ENCODE measurements around the gene VPS37D.

Gene VPS37D

DNA sequence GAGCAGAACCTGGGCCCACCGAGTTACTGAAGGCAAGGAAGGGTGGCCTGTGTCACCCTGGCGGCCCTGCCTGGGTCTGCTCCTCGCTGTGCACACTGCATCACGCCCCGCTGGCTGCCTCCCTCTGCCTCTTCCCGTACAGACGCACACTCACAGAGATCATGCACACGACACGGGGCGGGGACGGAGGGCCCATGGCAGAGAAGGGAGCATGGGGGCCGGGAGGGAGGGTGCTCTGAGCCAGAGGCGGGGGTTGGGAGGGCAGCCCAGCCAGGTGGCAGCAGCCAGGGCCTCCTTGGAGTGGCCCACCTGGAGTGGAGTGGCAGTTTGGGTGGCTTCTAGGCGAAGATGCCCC, 32.4 kb downstream of the VPS37D start:
- Histone ChIP-seq H3K4me1 (ENCODE audit: low read depth, poor library complexity, severe bottlenecking) (no peaks in the 10 kb centered on the region), H3K4me2 (no peak overlapping the region), H3K4me3 (IDR thresholded peaks at IDR 0.05; ENCODE audit: insufficient read depth, low read depth, low read length) (no peak overlapping the region), H2AFZ (ENCODE audit: low read depth) (no peak overlapping the region), H3K9ac (no peak overlapping the region), H3K36me3 (ENCODE audit: insufficient read depth) (peaks cover 9% of the 10 kb centered on the region; the same call in 1 of the 2 replicates), H3K27me3 (ENCODE audit: insufficient read depth, low read depth) (no peaks in the 10 kb centered on the region), H3K79me2 (ENCODE audit: insufficient read depth, low read depth) (no peaks in the 10 kb centered on the region), H4K20me1 (ENCODE audit: insufficient read depth) (no peaks in the 10 kb centered on the region), H3K27ac (no peak overlapping the region)
- TF ChIP-seq, protein P1, sequence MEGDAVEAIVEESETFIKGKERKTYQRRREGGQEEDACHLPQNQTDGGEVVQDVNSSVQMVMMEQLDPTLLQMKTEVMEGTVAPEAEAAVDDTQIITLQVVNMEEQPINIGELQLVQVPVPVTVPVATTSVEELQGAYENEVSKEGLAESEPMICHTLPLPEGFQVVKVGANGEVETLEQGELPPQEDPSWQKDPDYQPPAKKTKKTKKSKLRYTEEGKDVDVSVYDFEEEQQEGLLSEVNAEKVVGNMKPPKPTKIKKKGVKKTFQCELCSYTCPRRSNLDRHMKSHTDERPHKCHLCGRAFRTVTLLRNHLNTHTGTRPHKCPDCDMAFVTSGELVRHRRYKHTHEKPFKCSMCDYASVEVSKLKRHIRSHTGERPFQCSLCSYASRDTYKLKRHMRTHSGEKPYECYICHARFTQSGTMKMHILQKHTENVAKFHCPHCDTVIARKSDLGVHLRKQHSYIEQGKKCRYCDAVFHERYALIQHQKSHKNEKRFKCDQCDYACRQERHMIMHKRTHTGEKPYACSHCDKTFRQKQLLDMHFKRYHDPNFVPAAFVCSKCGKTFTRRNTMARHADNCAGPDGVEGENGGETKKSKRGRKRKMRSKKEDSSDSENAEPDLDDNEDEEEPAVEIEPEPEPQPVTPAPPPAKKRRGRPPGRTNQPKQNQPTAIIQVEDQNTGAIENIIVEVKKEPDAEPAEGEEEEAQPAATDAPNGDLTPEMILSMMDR (conservative IDR thresholded peaks at IDR 0.05; ENCODE audit: low read depth, low read length): no peak

DNA sequence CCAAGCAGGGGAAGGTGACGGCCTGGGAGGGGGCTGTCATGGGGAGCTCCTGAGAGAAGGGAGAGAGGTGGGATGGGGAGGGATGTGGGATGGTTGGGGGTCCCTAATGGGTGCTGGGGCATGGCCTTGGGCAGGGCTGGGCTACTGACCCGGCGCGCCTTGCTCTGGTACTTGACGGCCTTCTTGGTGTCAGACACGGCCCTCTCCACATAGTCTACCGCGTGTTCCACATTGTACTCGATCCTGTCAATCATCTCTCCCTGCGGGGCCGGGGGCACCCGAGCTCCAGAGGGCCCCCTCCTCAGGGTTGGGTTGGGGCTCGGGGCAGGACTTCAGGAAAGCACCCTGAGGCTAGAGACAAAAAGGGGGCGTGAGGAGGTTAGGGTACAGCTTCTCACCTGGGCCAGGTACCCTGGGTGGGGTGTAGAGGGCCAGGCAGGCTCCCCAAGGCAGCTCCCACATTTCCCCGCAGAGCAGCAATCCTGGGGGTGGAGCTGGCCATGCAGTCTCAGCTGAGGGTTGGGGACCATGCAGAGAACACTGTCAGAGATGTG, 33.0 kb downstream of the VPS37D start:
- no peaks in the 10 kb centered on the region for H3K4me1 ChIP-seq (ENCODE audit: low read depth, poor library complexity, severe bottlenecking)
- H2AFZ ChIP-seq (ENCODE audit: low read depth): no peak overlapping the region
- H4K20me1 ChIP-seq (ENCODE audit: insufficient read depth): no peaks in the 10 kb centered on the region
- H3K9ac ChIP-seq: no peak overlapping the region
- no peak overlapping the region for H3K4me2 ChIP-seq
- H3K27ac ChIP-seq: no peak overlapping the region
- H3K36me3 ChIP-seq (ENCODE audit: insufficient read depth): peaks cover 9% of the 10 kb centered on the region; the same call in 1 of the 2 replicates
- H3K4me3 ChIP-seq (IDR thresholded peaks at IDR 0.05; ENCODE audit: insufficient read depth, low read depth, low read length): no peak overlapping the region
- TF ChIP-seq, protein P1 (conservative IDR thresholded peaks at IDR 0.05; ENCODE audit: low read depth, low read length): no peak
- H3K27me3 ChIP-seq (ENCODE audit: insufficient read depth, low read depth): no peaks in the 10 kb centered on the region
- no peaks in the 10 kb centered on the region for H3K79me2 ChIP-seq (ENCODE audit: insufficient read depth, low read depth)

DNA sequence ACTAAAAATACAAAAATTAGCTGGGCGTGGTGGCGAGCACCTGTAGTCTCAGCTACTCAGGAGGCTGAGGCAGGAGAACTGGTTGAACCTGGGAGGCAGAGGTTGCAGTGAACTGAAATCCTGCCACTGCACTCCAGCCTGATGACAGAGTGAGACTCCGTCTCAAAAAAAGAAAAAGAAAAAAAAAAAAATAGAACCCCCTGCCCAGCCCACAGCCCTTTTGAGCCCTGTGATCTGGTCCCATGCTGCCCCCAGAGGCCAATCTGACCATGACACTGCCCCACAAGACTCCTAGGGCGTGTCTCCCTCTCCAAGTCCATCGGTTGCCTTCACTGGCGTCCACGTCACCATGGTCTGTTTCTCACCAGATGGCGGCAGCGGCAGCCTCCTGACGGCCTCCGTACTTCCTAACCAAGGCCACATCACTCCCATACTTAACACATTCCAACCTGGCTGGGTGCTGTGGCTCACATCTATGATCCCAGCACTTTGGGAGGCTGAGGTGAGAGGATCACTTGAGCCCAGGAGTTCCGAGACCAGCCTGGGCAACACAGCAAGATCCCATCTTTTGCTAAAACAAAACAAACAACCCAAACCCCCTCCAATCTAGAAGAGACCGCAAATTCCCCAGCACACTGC, 33.8 kb downstream of the VPS37D start:
- TF ChIP-seq, protein P1 (conservative IDR thresholded peaks at IDR 0.05; ENCODE audit: low read depth, low read length): peak; percentile 74
- H3K4me1 ChIP-seq (ENCODE audit: low read depth, poor library complexity, severe bottlenecking): no peaks in the 10 kb centered on the region
- H3K36me3 ChIP-seq (ENCODE audit: insufficient read depth): peaks cover 3% of the 10 kb centered on the region; the same call in 1 of the 2 replicates

DNA sequence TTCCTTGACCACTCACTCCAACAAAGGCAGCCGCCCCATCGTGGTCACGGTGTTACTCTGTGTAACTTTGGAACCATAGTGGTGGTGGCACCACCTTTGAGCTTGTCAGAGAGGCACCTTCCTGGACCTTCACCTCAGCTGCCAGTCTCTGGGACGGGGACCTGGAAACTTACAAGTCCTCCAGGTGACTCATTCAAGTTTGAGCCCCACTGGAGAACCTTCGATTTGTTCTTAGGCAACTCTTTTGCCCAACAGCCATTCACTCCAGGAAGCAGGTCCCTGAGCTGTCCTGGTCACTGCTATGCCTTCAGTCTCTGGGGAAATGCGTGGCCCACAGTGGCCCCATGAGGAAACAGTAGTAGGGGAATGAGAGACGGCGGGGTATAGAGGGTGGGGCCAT, 34.6 kb downstream of the VPS37D start:
- H3K36me3 ChIP-seq (ENCODE audit: insufficient read depth): peaks cover 3% of the 10 kb centered on the region; the same call in 1 of the 2 replicates
- H3K4me1 ChIP-seq (ENCODE audit: low read depth, poor library complexity, severe bottlenecking): no peaks in the 10 kb centered on the region
- no peak overlapping the region for H3K4me3 ChIP-seq (IDR thresholded peaks at IDR 0.05; ENCODE audit: insufficient read depth, low read depth, low read length)
- no peak overlapping the region for H3K27ac ChIP-seq
- H3K4me2 ChIP-seq: no peak overlapping the region
- no peaks in the 10 kb centered on the region for H4K20me1 ChIP-seq (ENCODE audit: insufficient read depth)
- no peaks in the 10 kb centered on the region for H3K27me3 ChIP-seq (ENCODE audit: insufficient read depth, low read depth)
- H2AFZ ChIP-seq (ENCODE audit: low read depth): no peak overlapping the region
- H3K9ac ChIP-seq: no peak overlapping the region
- TF ChIP-seq, protein P1 (conservative IDR thresholded peaks at IDR 0.05; ENCODE audit: low read depth, low read length): no peak
- no peaks in the 10 kb centered on the region for H3K79me2 ChIP-seq (ENCODE audit: insufficient read depth, low read depth)

More for the DNA sequence above, 33.8 kb downstream of the VPS37D start:
- no peak overlapping the region for H3K9ac ChIP-seq
- no peak overlapping the region for H2AFZ ChIP-seq (ENCODE audit: low read depth)
- no peak overlapping the region for H3K4me3 ChIP-seq (IDR thresholded peaks at IDR 0.05; ENCODE audit: insufficient read depth, low read depth, low read length)
- H3K27me3 ChIP-seq (ENCODE audit: insufficient read depth, low read depth): no peaks in the 10 kb centered on the region
- no peak overlapping the region for H3K4me2 ChIP-seq
- no peak overlapping the region for H3K27ac ChIP-seq
- H4K20me1 ChIP-seq (ENCODE audit: insufficient read depth): no peaks in the 10 kb centered on the region
- no peaks in the 10 kb centered on the region for H3K79me2 ChIP-seq (ENCODE audit: insufficient read depth, low read depth)

Measured in KMS-11 (cell line).